ENCODE measurements around the gene DHX38. TPM values are rescaled to one million over a fixed set of nuclear protein-coding genes. Genes with fewer than 3 reads are reported as not detected.

Gene DHX38
- polyA plus RNA-seq, 1 of the 3 experiments (the other 2 are of a cell fraction): 75.0 TPM

GRCh38 chr16:72101195-72101594 lies 7.5 kb downstream of the DHX38 start (continued):
- TF ChIP-seq YY1 (IDR thresholded peaks at IDR 0.05; ENCODE audit: low read depth) (no peak), TAF1 (IDR thresholded peaks at IDR 0.05; ENCODE audit: borderline replicate concordance, low read depth, low read length) (no peak), SIN3A (IDR thresholded peaks at IDR 0.05; ENCODE audit: borderline replicate concordance, low read depth, low read length) (no peak)

- CTCF ChIA-PET: no interaction called here
- Histone ChIP-seq H3K4me2 (no peak overlapping the region), H3K27me3 (ENCODE audit: insufficient read depth) (no peaks in the 10 kb centered on the region), H3K4me1 (ENCODE audit: control insufficient read depth in 1 of 2, insufficient read depth in 2 of 2, low read depth in 1 of 2, low read length in 1 of 2) (no peaks in the 10 kb centered on the region), H3K4me3 (ENCODE audit: low read depth in 2 of 2, low read length in 1 of 2) (no peak overlapping the region), H3F3A (replicated peaks; ENCODE audit: insufficient read depth) (no peaks in the 10 kb centered on the region), H3K27ac (ENCODE audit: low read depth in 2 of 2, low read length in 1 of 2) (no peak overlapping the region), H3K9ac (no peak overlapping the region), H3K36me3 (replicated peaks in 1 of 2; ENCODE audit: control insufficient read depth in 1 of 2, insufficient read depth in 2 of 2, low read length in 1 of 2) (peaks cover 34 to 98% of the 10 kb centered on the region in 2 experiments), H3K9me2 (no peaks in the 10 kb centered on the region), H3K9me3 (no peaks in the 10 kb centered on the region), H2AFZ (ENCODE audit: low read depth) (no peak overlapping the region), H3K79me2 (ENCODE audit: insufficient read depth) (no peaks in the 10 kb centered on the region), H4K20me1 (ENCODE audit: insufficient read depth) (no peaks in the 10 kb centered on the region)
- 95% methylated on average over 7 of the region's 9 CpGs for WGBS (ENCODE audit: low lambda C conversion rate)
- DNase-seq: no peak
- TF ChIP-seq, protein P1, sequence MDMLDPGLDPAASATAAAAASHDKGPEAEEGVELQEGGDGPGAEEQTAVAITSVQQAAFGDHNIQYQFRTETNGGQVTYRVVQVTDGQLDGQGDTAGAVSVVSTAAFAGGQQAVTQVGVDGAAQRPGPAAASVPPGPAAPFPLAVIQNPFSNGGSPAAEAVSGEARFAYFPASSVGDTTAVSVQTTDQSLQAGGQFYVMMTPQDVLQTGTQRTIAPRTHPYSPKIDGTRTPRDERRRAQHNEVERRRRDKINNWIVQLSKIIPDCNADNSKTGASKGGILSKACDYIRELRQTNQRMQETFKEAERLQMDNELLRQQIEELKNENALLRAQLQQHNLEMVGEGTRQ (IDR thresholded peaks at IDR 0.05; ENCODE audit: borderline replicate concordance, low read depth, low read length): no peak
- TF ChIP-seq NRF1 (IDR thresholded peaks at IDR 0.05; ENCODE audit: low read depth, low read length): no peak
- no peak for TF ChIP-seq MXI1 (IDR thresholded peaks at IDR 0.05; ENCODE audit: low read depth, low read length)
- TF ChIP-seq RCOR1 (IDR thresholded peaks at IDR 0.05; ENCODE audit: low read length): no peak
- TF ChIP-seq FOXM1 (IDR thresholded peaks at IDR 0.05; ENCODE audit: low read depth): no peak
- no peak for TF ChIP-seq RXRA (IDR thresholded peaks at IDR 0.05; ENCODE audit: borderline replicate concordance, low read depth)
- TF ChIP-seq ELF1 (IDR thresholded peaks at IDR 0.05): no peak
- no peak for TF ChIP-seq YY1 (IDR thresholded peaks at IDR 0.05; ENCODE audit: low read depth)
- no peak for TF ChIP-seq EP300 (IDR thresholded peaks at IDR 0.05; ENCODE audit: borderline replicate concordance in 1 of 2, low read depth in 1 of 2, low read length in 1 of 2)
- TF ChIP-seq, protein P2, sequence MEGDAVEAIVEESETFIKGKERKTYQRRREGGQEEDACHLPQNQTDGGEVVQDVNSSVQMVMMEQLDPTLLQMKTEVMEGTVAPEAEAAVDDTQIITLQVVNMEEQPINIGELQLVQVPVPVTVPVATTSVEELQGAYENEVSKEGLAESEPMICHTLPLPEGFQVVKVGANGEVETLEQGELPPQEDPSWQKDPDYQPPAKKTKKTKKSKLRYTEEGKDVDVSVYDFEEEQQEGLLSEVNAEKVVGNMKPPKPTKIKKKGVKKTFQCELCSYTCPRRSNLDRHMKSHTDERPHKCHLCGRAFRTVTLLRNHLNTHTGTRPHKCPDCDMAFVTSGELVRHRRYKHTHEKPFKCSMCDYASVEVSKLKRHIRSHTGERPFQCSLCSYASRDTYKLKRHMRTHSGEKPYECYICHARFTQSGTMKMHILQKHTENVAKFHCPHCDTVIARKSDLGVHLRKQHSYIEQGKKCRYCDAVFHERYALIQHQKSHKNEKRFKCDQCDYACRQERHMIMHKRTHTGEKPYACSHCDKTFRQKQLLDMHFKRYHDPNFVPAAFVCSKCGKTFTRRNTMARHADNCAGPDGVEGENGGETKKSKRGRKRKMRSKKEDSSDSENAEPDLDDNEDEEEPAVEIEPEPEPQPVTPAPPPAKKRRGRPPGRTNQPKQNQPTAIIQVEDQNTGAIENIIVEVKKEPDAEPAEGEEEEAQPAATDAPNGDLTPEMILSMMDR (IDR thresholded peaks at IDR 0.05): no peak
- TF ChIP-seq, protein P3, sequence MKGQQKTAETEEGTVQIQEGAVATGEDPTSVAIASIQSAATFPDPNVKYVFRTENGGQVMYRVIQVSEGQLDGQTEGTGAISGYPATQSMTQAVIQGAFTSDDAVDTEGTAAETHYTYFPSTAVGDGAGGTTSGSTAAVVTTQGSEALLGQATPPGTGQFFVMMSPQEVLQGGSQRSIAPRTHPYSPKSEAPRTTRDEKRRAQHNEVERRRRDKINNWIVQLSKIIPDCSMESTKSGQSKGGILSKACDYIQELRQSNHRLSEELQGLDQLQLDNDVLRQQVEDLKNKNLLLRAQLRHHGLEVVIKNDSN (IDR thresholded peaks at IDR 0.05; ENCODE audit: borderline replicate concordance, low read depth): no peak
- TF ChIP-seq TAF1 (IDR thresholded peaks at IDR 0.05; ENCODE audit: borderline replicate concordance, low read depth, low read length): no peak
- TF ChIP-seq SMC3 (IDR thresholded peaks at IDR 0.05; ENCODE audit: low read depth, low read length): no peak
- no peak for TF ChIP-seq TEAD4 (IDR thresholded peaks at IDR 0.05; ENCODE audit: borderline replicate concordance, insufficient read depth)
- TF ChIP-seq EZH2phosphoT487 (IDR thresholded peaks at IDR 0.05; ENCODE audit: borderline replicate concordance, low read depth): no peak
- no peak for TF ChIP-seq NFIC (IDR thresholded peaks at IDR 0.05; ENCODE audit: borderline replicate concordance)
- TF ChIP-seq, protein P4, sequence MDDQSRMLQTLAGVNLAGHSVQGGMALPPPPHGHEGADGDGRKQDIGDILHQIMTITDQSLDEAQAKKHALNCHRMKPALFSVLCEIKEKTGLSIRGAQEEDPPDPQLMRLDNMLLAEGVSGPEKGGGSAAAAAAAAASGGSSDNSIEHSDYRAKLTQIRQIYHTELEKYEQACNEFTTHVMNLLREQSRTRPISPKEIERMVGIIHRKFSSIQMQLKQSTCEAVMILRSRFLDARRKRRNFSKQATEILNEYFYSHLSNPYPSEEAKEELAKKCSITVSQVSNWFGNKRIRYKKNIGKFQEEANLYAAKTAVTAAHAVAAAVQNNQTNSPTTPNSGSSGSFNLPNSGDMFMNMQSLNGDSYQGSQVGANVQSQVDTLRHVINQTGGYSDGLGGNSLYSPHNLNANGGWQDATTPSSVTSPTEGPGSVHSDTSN (IDR thresholded peaks at IDR 0.05): no peak
- no peak for TF ChIP-seq CHD2 (IDR thresholded peaks at IDR 0.05; ENCODE audit: low read length, partially characterized antibody)
- TF ChIP-seq GABPA (IDR thresholded peaks at IDR 0.05; ENCODE audit: low read depth): no peak
- TF ChIP-seq SIN3A (IDR thresholded peaks at IDR 0.05; ENCODE audit: borderline replicate concordance, low read depth, low read length): no peak
- POLR2A ChIA-PET: no interaction called here
Observed at GRCh38 chr16:72104905-72105304, 11.3 kb downstream of the DHX38 start.

All from SK-N-SH (cell line).